Measurements from ENCODE around the gene CYP2A6. TPM values are rescaled to one million over a fixed set of nuclear protein-coding genes. Genes with fewer than 3 reads are reported as not detected.
"Not testable (repeated sequence)": the region's sequence is repeated elsewhere in the genome, so short reads cannot be mapped to it uniquely, and the experiment has no call there.

Gene CYP2A6
- total RNA-seq, 1 donor from 2014 or later: not detected

- not testable (repeated sequence) for H3K36me3 Mint-ChIP-seq; H3K36me3 ChIP-seq; H3F3A ChIP-seq (ENCODE audit: low read depth); DNase-seq (ENCODE audit: low spot score); H3K9me3 ChIP-seq (ENCODE audit: low read depth); H3K4me1 ChIP-seq; H3K79me2 ChIP-seq (ENCODE audit: low read depth); H3K4me3 Mint-ChIP-seq; H3K9me3 Mint-ChIP-seq; H3K9ac ChIP-seq; H3K27ac ChIP-seq; H4K20me1 ChIP-seq (ENCODE audit: low read depth); H3K27ac Mint-ChIP-seq; H3K4me1 Mint-ChIP-seq
- Histone ChIP-seq H2AFZ (replicated peaks) (peak overlapping the region; percentile 91), H3K27me3 (peaks cover 34% of the 10 kb centered on the region), H3K4me2 (peak overlapping the region; percentile 63), H3K4me3 (peak overlapping the region; percentile 29)
- H3K27me3 Mint-ChIP-seq (ENCODE audit: insufficient read depth, low read depth): peaks cover 15% of the 10 kb centered on the region
Measured at GRCh38 chr19:40842997-40843652, 7.1 kb downstream of the CYP2A6 start.

GRCh38 chr19:40842012-40842411 lies 8.2 kb downstream of the CYP2A6 start:
- not testable (repeated sequence) for H3F3A ChIP-seq (ENCODE audit: low read depth); H3K36me3 Mint-ChIP-seq; H3K79me2 ChIP-seq (ENCODE audit: low read depth); H4K20me1 ChIP-seq (ENCODE audit: low read depth); H3K4me1 Mint-ChIP-seq; H3K9me3 Mint-ChIP-seq; DNase-seq (ENCODE audit: low spot score); H2AFZ ChIP-seq (replicated peaks); H3K4me2 ChIP-seq; H3K27me3 Mint-ChIP-seq (ENCODE audit: insufficient read depth, low read depth); H3K9me3 ChIP-seq (ENCODE audit: low read depth); H3K9ac ChIP-seq; H3K4me3 ChIP-seq; H3K4me1 ChIP-seq; H3K36me3 ChIP-seq; H3K4me3 Mint-ChIP-seq; H3K27ac ChIP-seq; H3K27ac Mint-ChIP-seq
- H3K27me3 ChIP-seq: peaks cover 22% of the 10 kb centered on the region

GRCh38 chr19:40838477-40838876 lies 11.8 kb downstream of the CYP2A6 start:
- not testable (repeated sequence) for H3K4me1 ChIP-seq; H4K20me1 ChIP-seq (ENCODE audit: low read depth); H3K36me3 ChIP-seq; H3K9me3 ChIP-seq (ENCODE audit: low read depth); H3K27me3 Mint-ChIP-seq (ENCODE audit: insufficient read depth, low read depth); H3K27me3 ChIP-seq; H3F3A ChIP-seq (ENCODE audit: low read depth); H3K27ac Mint-ChIP-seq; H3K36me3 Mint-ChIP-seq; H3K4me3 Mint-ChIP-seq; DNase-seq (ENCODE audit: low spot score); H3K4me2 ChIP-seq; H3K9me3 Mint-ChIP-seq; H3K4me3 ChIP-seq; H3K27ac ChIP-seq; H2AFZ ChIP-seq (replicated peaks); H3K79me2 ChIP-seq (ENCODE audit: low read depth); H3K4me1 Mint-ChIP-seq; H3K9ac ChIP-seq

- TF ChIP-seq, protein P1, sequence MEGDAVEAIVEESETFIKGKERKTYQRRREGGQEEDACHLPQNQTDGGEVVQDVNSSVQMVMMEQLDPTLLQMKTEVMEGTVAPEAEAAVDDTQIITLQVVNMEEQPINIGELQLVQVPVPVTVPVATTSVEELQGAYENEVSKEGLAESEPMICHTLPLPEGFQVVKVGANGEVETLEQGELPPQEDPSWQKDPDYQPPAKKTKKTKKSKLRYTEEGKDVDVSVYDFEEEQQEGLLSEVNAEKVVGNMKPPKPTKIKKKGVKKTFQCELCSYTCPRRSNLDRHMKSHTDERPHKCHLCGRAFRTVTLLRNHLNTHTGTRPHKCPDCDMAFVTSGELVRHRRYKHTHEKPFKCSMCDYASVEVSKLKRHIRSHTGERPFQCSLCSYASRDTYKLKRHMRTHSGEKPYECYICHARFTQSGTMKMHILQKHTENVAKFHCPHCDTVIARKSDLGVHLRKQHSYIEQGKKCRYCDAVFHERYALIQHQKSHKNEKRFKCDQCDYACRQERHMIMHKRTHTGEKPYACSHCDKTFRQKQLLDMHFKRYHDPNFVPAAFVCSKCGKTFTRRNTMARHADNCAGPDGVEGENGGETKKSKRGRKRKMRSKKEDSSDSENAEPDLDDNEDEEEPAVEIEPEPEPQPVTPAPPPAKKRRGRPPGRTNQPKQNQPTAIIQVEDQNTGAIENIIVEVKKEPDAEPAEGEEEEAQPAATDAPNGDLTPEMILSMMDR (IDR thresholded peaks at IDR 0.05): no peak
- TF ChIP-seq EZH2phosphoT487 (IDR thresholded peaks at IDR 0.05): no peak
- TF ChIP-seq EZH2 (IDR thresholded peaks at IDR 0.05): no peak
- Histone ChIP-seq H3K4me2 (no peak overlapping the region), H2AFZ (replicated peaks) (no peak overlapping the region), H3K79me2 (ENCODE audit: low read depth) (no peaks in the 10 kb centered on the region), H3K27ac (no peak overlapping the region), H3K36me3 (no peaks in the 10 kb centered on the region), H3K27me3 (peaks cover 8% of the 10 kb centered on the region), H3K9me3 (ENCODE audit: low read depth) (no peaks in the 10 kb centered on the region), H3F3A (ENCODE audit: low read depth) (no peaks in the 10 kb centered on the region), H3K4me3 (no peak overlapping the region), H3K9ac (no peak overlapping the region), H3K4me1 (no peaks in the 10 kb centered on the region), H4K20me1 (ENCODE audit: low read depth) (no peaks in the 10 kb centered on the region)
- Mint-ChIP-seq H3K4me3 (no peak overlapping the region), H3K27me3 (ENCODE audit: insufficient read depth, low read depth) (peaks cover 5% of the 10 kb centered on the region), H3K27ac (no peak overlapping the region), H3K9me3 (no peaks in the 10 kb centered on the region), H3K4me1 (no peaks in the 10 kb centered on the region), H3K36me3 (no peaks in the 10 kb centered on the region)
- DNase-seq (ENCODE audit: low spot score): no peak
Measured at GRCh38 chr19:40836754-40837429, 13.4 kb downstream of the CYP2A6 start.

- not testable (repeated sequence) for H3K27me3 Mint-ChIP-seq (ENCODE audit: insufficient read depth, low read depth); H3F3A ChIP-seq (ENCODE audit: low read depth); H3K9me3 Mint-ChIP-seq; H3K79me2 ChIP-seq (ENCODE audit: low read depth); H3K27ac Mint-ChIP-seq; H3K36me3 Mint-ChIP-seq; H3K27ac ChIP-seq; H3K4me1 Mint-ChIP-seq; H3K9me3 ChIP-seq (ENCODE audit: low read depth); H3K4me2 ChIP-seq; H3K4me1 ChIP-seq; H3K9ac ChIP-seq; H3K4me3 ChIP-seq; H2AFZ ChIP-seq (replicated peaks); H3K36me3 ChIP-seq; H3K27me3 ChIP-seq; H3K4me3 Mint-ChIP-seq; DNase-seq (ENCODE audit: low spot score); H4K20me1 ChIP-seq (ENCODE audit: low read depth)
Measured at GRCh38 chr19:40833728-40834533, 16.3 kb downstream of the CYP2A6 start.

DNA sequence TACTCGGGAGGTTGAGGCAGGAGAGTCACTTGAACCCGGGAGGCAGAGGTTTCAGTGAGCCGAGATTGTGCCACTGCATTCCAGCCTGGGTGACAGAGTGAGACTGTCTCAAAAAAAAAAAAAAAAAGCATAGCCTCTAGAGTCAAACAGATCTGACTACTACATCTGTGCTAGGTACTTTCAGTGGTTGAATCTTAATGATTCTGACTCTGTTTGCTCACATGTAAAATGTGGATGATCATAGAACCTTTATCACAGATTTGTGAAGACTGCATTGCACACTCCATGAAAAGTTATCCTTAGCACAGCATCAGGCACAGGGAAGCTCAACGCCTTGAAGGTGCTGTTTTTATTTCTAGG lies 17.8 kb downstream of the CYP2A6 start:
- not testable (repeated sequence) for H3K79me2 ChIP-seq (ENCODE audit: low read depth); H3K27ac Mint-ChIP-seq

More for the DNA sequence above, 17.8 kb downstream of the CYP2A6 start:
- not testable (repeated sequence) for H4K20me1 ChIP-seq (ENCODE audit: low read depth); H3K36me3 ChIP-seq; H3K9me3 ChIP-seq (ENCODE audit: low read depth); H3K36me3 Mint-ChIP-seq; H3K27me3 Mint-ChIP-seq (ENCODE audit: insufficient read depth, low read depth); DNase-seq (ENCODE audit: low spot score); H3K27ac ChIP-seq; H3K4me3 Mint-ChIP-seq; H3K4me2 ChIP-seq; H3K9me3 Mint-ChIP-seq; H3F3A ChIP-seq (ENCODE audit: low read depth); H3K4me1 ChIP-seq; H2AFZ ChIP-seq (replicated peaks); H3K9ac ChIP-seq; H3K27me3 ChIP-seq; H3K4me3 ChIP-seq; H3K4me1 Mint-ChIP-seq
